Loucy (cell line): ENCODE data around the gene EIF4H.

ENCODE experiments used
- H2AFZ ChIP-seq: fragments of 200-600 bp; sonication (generic); 2 replicates; pipeline ENCODE4 v1.6.0; 2016; ENCODE audit warnings: antibody characterized with exemption, mild to moderate bottlenecking, low read length, moderate library complexity
- H3F3A ChIP-seq: fragments of 200-600 bp; 2 replicates; pipeline ENCODE4 v1.6.0; 2016; ENCODE audit warnings: antibody characterized with exemption, low read depth, mild to moderate bottlenecking
- H3K27me3 ChIP-seq: fragments of 200-600 bp; sonication (generic); 2 replicates; pipeline ENCODE4 v1.6.1; 2014; ENCODE audit warnings: low read length, mild to moderate bottlenecking; ENCODE audit not compliant: insufficient read depth, poor library complexity, severe bottlenecking
- H3K36me3 ChIP-seq: fragments of 200-600 bp; sonication (generic); 2 replicates; pipeline ENCODE4 v1.6.1; 2016; ENCODE audit warnings: low read length; ENCODE audit not compliant: insufficient read depth
- H3K4me1 ChIP-seq: fragments of 200-600 bp; sonication (generic); 2 replicates; pipeline ENCODE4 v1.5.1; 2014; ENCODE audit warnings: low read length, mild to moderate bottlenecking; ENCODE audit not compliant: insufficient read depth, poor library complexity, severe bottlenecking
- H3K4me2 ChIP-seq: fragments of 200-600 bp; sonication (generic); 2 replicates; pipeline ENCODE4 v1.6.0; 2014; ENCODE audit warnings: antibody characterized with exemption, low read length, low read depth, mild to moderate bottlenecking; ENCODE audit not compliant: poor library complexity, severe bottlenecking
- H3K4me3 ChIP-seq: fragments of 200-600 bp; sonication (generic); 2 replicates; pipeline ENCODE4 v1.5.1; 2014; ENCODE audit warnings: low read length, mild to moderate bottlenecking, mixed read lengths; ENCODE audit not compliant: poor library complexity, severe bottlenecking
- H3K79me2 ChIP-seq: fragments of 200-600 bp; sonication (generic); 2 replicates; pipeline ENCODE4 v1.6.1; 2014; ENCODE audit warnings: low read length; ENCODE audit not compliant: insufficient read depth
- H3K9ac ChIP-seq: fragments of 200-600 bp; sonication (generic); 2 replicates; pipeline ENCODE4 v1.6.0; 2014; ENCODE audit warnings: mild to moderate bottlenecking, low read depth, low read length, moderate library complexity; ENCODE audit not compliant: poor library complexity, severe bottlenecking
- H3K9me2 ChIP-seq: fragments of 200-600 bp; sonication (generic); replicated peaks from 2 replicates; pipeline ENCODE4 v1.6.1; 2016; ENCODE audit warnings: low read depth, low read length, mixed read lengths
- H3K9me3 ChIP-seq: fragments of 200-600 bp; sonication (generic); 2 replicates; pipeline ENCODE4 v1.6.1; 2014; ENCODE audit warnings: mild to moderate bottlenecking, antibody characterized with exemption, low read length, low read depth; ENCODE audit not compliant: insufficient read depth
- H4K20me1 ChIP-seq: fragments of 200-600 bp; sonication (generic); 2 replicates; pipeline ENCODE4 v1.6.0; 2014; ENCODE audit warnings: antibody characterized with exemption, low read length, mild to moderate bottlenecking; ENCODE audit not compliant: insufficient read depth, poor library complexity, severe bottlenecking
- CTCF ChIP-seq: fragments of 200-600 bp; sonication (generic); conservative IDR thresholded peaks from 2 replicates; pipeline ENCODE4 v1.5.1; 2014; ENCODE audit warnings: mild to moderate bottlenecking, antibody characterized with exemption, low read length
- EZH2phosphoT487 ChIP-seq: fragments of 200-600 bp; IDR thresholded peaks from 2 replicates; pipeline ENCODE4 v1.6.1; 2018; ENCODE audit warnings: antibody characterized with exemption, mild to moderate bottlenecking, moderate library complexity, borderline replicate concordance

Gene EIF4H

GRCh38 chr7:74153736-74154135, 20.4 kb upstream of the EIF4H start:
- Histone ChIP-seq H3F3A (no peaks in the 10 kb centered on the region), H3K9me3 (no peaks in the 10 kb centered on the region), H3K4me2 (no peak overlapping the region), H2AFZ (no peak overlapping the region), H3K4me1 (no peaks in the 10 kb centered on the region), H3K27me3 (no peaks in the 10 kb centered on the region), H3K36me3 (no peaks in the 10 kb centered on the region), H3K4me3 (no peak overlapping the region), H3K9me2 (no peaks in the 10 kb centered on the region), H4K20me1 (no peaks in the 10 kb centered on the region), H3K9ac (no peak overlapping the region), H3K79me2 (no peaks in the 10 kb centered on the region)
- TF ChIP-seq EZH2phosphoT487 (no peak), CTCF (no peak)

- Histone ChIP-seq H2AFZ (no peak overlapping the region), H3K4me1 (no peaks in the 10 kb centered on the region), H3K36me3 (no peaks in the 10 kb centered on the region), H3K9me3 (no peaks in the 10 kb centered on the region), H3K4me3 (no peak overlapping the region), H3K9ac (no peak overlapping the region), H3K4me2 (no peak overlapping the region), H3K9me2 (no peaks in the 10 kb centered on the region), H3K79me2 (no peaks in the 10 kb centered on the region), H3K27me3 (no peaks in the 10 kb centered on the region), H3F3A (no peaks in the 10 kb centered on the region), H4K20me1 (no peaks in the 10 kb centered on the region)
- TF ChIP-seq EZH2phosphoT487 (no peak), CTCF (no peak)
Measured at GRCh38 chr7:74155810-74156395, 18.3 kb upstream of the EIF4H start.

GRCh38 chr7:74157605-74158004, 16.6 kb upstream of the EIF4H start:
- H3K4me2 ChIP-seq: no peak overlapping the region
- H3K9ac ChIP-seq: no peak overlapping the region
- no peaks in the 10 kb centered on the region for H3K79me2 ChIP-seq
- H3K9me2 ChIP-seq: no peaks in the 10 kb centered on the region
- no peaks in the 10 kb centered on the region for H3K9me3 ChIP-seq
- no peaks in the 10 kb centered on the region for H3F3A ChIP-seq
- H3K4me1 ChIP-seq: no peaks in the 10 kb centered on the region
- no peaks in the 10 kb centered on the region for H3K36me3 ChIP-seq
- H4K20me1 ChIP-seq: no peaks in the 10 kb centered on the region
- H3K4me3 ChIP-seq: no peak overlapping the region
- no peak for TF ChIP-seq EZH2phosphoT487
- TF ChIP-seq CTCF: no peak
- no peaks in the 10 kb centered on the region for H3K27me3 ChIP-seq
- H2AFZ ChIP-seq: no peak overlapping the region
